ENCODE data around the gene RALGDS.

RALGDS gene

GRCh38 chr9:133149130-133150015 lies 28.3 kb upstream of the RALGDS start:
- H3K4me3 ChIP-seq (ENCODE audit: low read length) = peak overlapping the region; percentile 60
- no peaks in the 10 kb centered on the region for H3K9me3 ChIP-seq (ENCODE audit: control insufficient read depth, low read depth, low read length)
- H3K36me3 ChIP-seq (ENCODE audit: control insufficient read depth, low read depth, low read length) = no peaks in the 10 kb centered on the region
- peaks cover 17% of the 10 kb centered on the region for H3K27me3 ChIP-seq (ENCODE audit: control insufficient read depth, insufficient read depth, low read length)
- no peak overlapping the region for H3K27ac ChIP-seq (ENCODE audit: low read length)
- peaks cover 11% of the 10 kb centered on the region for H3K4me1 ChIP-seq (ENCODE audit: control insufficient read depth, low read depth, low read length)
- peak overlapping the region; percentile 51 for H3K9ac ChIP-seq (ENCODE audit: low read length)

DNA sequence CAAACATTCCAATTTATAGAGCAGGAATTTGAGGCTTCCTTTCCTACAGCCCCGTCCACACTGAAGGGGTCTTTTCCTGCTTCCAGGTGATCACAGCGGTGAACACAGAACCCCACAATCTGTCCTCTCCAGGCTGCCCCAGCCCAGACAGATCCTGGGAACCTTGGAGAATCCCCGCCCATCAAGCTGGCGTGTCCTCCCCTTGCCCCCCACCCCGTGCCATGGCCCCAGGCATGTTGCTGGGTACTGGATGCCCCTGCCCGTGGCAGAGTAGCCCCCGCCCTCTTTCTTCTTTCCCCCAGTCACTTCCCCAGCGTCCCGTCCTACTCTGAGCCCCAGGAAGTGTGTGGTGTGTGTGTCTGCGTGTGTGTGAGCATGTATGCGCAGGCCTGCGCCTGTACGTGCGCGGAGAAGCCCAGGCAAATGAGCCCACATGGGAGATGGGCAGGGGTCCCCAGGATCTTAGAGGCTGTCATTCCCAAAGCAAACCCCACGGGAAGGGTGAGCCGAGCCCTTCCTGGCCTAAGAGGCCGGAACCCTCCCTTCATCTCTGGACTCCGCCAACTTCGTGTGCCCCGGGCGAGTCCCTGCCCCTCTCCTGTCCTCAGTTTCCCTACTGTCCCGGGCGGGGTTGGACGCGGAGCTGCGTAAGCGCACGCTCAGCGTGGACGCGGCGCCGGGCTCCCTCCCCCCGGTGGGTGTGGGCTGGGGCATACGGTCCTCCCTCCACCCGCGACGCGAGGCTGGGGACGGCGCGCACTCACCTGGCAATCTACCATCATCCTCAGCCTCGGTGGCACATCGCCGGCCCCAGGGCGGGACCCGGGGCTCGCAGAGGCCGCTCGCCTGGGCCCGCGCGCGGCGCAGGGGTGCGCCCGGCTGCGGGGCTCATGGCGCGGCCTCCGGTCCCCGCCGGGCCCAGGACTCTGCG lies 27.4 kb upstream of the RALGDS start:
- H3K27me3 ChIP-seq (ENCODE audit: control insufficient read depth, insufficient read depth, low read length) = peaks cover 17% of the 10 kb centered on the region
- H3K9ac ChIP-seq (ENCODE audit: low read length) = peak overlapping the region; percentile 59
- H3K9me3 ChIP-seq (ENCODE audit: control insufficient read depth, low read depth, low read length) = no peaks in the 10 kb centered on the region
- peak overlapping the region; percentile 52 for H3K4me3 ChIP-seq (ENCODE audit: low read length)
- H3K27ac ChIP-seq (ENCODE audit: low read length) = no peak overlapping the region
- peaks cover 11% of the 10 kb centered on the region for H3K4me1 ChIP-seq (ENCODE audit: control insufficient read depth, low read depth, low read length)
- H3K36me3 ChIP-seq (ENCODE audit: control insufficient read depth, low read depth, low read length) = no peaks in the 10 kb centered on the region

DNA sequence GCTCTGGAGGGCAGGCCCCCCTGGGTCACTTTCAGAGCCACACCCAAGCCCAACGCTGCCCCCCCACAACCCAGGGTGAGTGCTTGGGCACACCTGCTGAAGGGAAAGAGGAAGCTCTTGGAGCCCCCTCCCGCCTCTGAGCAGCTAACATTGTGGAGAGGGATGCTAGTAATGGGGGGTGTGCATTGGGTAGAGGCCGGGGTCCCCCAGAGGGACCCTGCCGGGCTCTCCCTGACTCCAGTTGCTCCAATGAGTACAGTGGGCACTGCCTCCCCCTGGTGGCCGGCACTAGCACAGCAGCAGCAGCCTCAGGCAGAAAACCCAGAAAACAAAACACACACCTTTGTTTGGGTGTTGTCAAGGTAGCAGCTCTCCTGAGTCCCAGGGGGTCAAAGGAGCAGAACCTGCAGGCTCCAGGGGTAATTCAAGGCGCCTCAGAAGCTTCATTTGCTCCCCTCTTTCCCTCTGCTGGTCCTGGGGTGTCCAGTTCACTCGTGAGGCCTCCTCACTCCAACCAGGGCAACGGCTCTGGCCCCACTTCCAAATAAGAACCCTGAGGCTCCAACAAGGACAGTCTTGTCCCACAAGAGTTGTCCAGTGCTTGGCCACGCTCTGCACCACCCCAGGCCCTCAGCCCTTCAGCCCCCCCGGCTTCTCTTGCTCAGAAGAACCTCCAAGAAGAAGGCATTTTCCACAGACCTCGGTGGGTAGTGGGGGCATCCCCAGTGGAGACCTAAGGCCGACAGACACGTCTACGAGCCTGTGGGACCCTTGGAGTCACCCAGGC lies 26.6 kb upstream of the RALGDS start:
- H3K27ac ChIP-seq (ENCODE audit: low read length) = no peak overlapping the region
- H3K4me3 ChIP-seq (ENCODE audit: low read length) = peak overlapping the region; percentile 52
- no peaks in the 10 kb centered on the region for H3K9me3 ChIP-seq (ENCODE audit: control insufficient read depth, low read depth, low read length)
- no peaks in the 10 kb centered on the region for H3K36me3 ChIP-seq (ENCODE audit: control insufficient read depth, low read depth, low read length)
- peak overlapping the region; percentile 59 for H3K9ac ChIP-seq (ENCODE audit: low read length)
- peaks cover 11% of the 10 kb centered on the region for H3K4me1 ChIP-seq (ENCODE audit: control insufficient read depth, low read depth, low read length)
- peaks cover 17% of the 10 kb centered on the region for H3K27me3 ChIP-seq (ENCODE audit: control insufficient read depth, insufficient read depth, low read length)

DNA sequence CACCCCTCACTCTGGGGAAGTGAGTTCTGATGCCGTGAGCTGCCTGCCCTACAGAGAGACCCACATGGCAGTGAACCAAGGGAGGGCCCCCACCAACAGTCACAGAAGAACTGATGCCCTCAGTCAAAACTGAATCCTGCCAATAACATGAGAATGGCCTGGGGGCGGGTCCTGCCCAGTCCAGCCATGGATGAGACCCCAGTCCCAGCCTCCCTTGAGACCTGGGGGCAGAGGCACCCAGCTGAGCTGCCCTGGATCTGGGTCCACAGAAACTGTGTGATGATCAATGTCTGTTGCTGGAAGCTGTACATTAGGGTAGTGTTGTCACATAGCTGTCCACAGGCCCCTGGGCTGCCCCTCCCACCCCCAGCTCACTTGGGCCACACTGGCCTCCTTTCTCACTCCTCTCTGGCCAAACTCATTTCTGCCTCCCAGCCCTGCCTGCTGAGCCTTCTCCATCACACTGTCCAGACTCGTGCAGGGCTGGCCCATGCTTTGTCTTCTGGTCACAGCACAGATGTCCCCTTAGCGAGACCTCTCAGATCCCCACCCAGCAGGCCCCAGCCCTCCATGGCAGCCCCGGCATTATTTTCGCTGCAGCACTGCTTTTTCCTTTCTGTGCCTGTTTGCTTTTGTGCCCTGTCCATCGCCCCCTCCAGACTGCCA lies 25.8 kb upstream of the RALGDS start:
- Histone ChIP-seq H3K36me3 (ENCODE audit: control insufficient read depth, low read depth, low read length) (no peaks in the 10 kb centered on the region), H3K9me3 (ENCODE audit: control insufficient read depth, low read depth, low read length) (no peaks in the 10 kb centered on the region), H3K27ac (ENCODE audit: low read length) (no peak overlapping the region), H3K4me1 (ENCODE audit: control insufficient read depth, low read depth, low read length) (peaks cover 11% of the 10 kb centered on the region), H3K9ac (ENCODE audit: low read length) (no peak overlapping the region), H3K4me3 (ENCODE audit: low read length) (no peak overlapping the region), H3K27me3 (ENCODE audit: control insufficient read depth, insufficient read depth, low read length) (peaks cover 17% of the 10 kb centered on the region)

DNA sequence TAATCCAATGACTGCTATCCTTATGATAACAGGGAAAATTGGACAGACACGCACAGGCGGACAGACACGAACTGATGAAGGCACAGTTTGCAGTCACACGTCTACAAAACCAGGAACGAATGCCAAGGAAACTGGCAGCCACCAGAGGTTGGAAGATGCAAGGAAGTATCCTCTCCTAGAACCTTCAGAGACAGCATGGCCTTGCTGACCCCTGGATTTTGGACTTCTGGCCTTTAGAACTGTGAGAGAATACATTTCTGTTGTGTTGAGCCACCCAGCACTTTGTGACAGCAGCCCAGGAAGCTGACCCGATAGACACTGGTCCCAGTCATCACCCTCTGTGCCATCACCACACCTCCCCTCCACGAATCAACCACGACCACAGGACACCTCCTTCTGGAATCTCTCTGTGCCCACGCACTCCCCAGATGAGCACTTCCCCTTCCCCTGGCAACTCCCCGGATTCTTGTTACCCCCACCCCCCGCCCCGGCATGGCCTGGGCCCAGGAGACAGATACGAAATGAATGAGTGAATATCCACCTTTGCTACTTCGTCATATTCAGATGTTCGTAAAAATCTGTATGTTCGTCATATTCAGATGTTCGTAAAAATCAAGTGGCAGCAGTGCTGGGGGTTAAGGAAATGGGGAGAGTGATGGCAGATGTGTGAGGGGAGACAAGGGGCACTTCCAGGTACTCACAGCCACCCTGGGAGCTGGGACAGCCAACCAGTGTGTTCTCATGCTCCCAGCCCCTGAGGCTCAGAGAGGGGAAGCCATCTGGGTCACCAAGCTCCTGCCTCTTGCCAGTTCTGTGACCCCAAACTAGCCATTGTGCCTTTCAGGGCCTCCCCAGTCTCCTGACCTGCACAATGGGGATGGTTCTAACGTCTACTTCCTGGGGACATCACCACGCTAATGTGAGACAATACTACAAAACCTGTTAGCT lies 24.1 kb upstream of the RALGDS start:
- H3K9me3 ChIP-seq (ENCODE audit: control insufficient read depth, low read depth, low read length) = no peaks in the 10 kb centered on the region
- H3K27ac ChIP-seq (ENCODE audit: low read length) = no peak overlapping the region
- H3K9ac ChIP-seq (ENCODE audit: low read length) = no peak overlapping the region
- no peaks in the 10 kb centered on the region for H3K36me3 ChIP-seq (ENCODE audit: control insufficient read depth, low read depth, low read length)
- peaks cover 17% of the 10 kb centered on the region for H3K27me3 ChIP-seq (ENCODE audit: control insufficient read depth, insufficient read depth, low read length)
- H3K4me1 ChIP-seq (ENCODE audit: control insufficient read depth, low read depth, low read length) = peaks cover 11% of the 10 kb centered on the region
- H3K4me3 ChIP-seq (ENCODE audit: low read length) = peak overlapping the region; percentile 19

GRCh38 chr9:133144142-133144903 lies 23.3 kb upstream of the RALGDS start:
- H3K36me3 ChIP-seq (ENCODE audit: control insufficient read depth, low read depth, low read length) = no peaks in the 10 kb centered on the region
- H3K27me3 ChIP-seq (ENCODE audit: control insufficient read depth, insufficient read depth, low read length) = peaks cover 17% of the 10 kb centered on the region
- no peaks in the 10 kb centered on the region for H3K9me3 ChIP-seq (ENCODE audit: control insufficient read depth, low read depth, low read length)
- H3K27ac ChIP-seq (ENCODE audit: low read length) = no peak overlapping the region
- H3K4me1 ChIP-seq (ENCODE audit: control insufficient read depth, low read depth, low read length) = peaks cover 11% of the 10 kb centered on the region
- H3K4me3 ChIP-seq (ENCODE audit: low read length) = peak overlapping the region; percentile 46
- H3K9ac ChIP-seq (ENCODE audit: low read length) = peak overlapping the region; percentile 48

- no peak overlapping the region for H3K27ac ChIP-seq (ENCODE audit: low read length)
- peak overlapping the region; percentile 48 for H3K9ac ChIP-seq (ENCODE audit: low read length)
- peak overlapping the region; percentile 46 for H3K4me3 ChIP-seq (ENCODE audit: low read length)
- peaks cover 11% of the 10 kb centered on the region for H3K4me1 ChIP-seq (ENCODE audit: control insufficient read depth, low read depth, low read length)
- peaks cover 17% of the 10 kb centered on the region for H3K27me3 ChIP-seq (ENCODE audit: control insufficient read depth, insufficient read depth, low read length)
- H3K36me3 ChIP-seq (ENCODE audit: control insufficient read depth, low read depth, low read length) = no peaks in the 10 kb centered on the region
- H3K9me3 ChIP-seq (ENCODE audit: control insufficient read depth, low read depth, low read length) = no peaks in the 10 kb centered on the region
Observed at GRCh38 chr9:133143639-133144141, 22.6 kb upstream of the RALGDS start.

GRCh38 chr9:133142684-133143622 lies 21.9 kb upstream of the RALGDS start:
- H3K27me3 ChIP-seq (ENCODE audit: control insufficient read depth, insufficient read depth, low read length) = peaks cover 12% of the 10 kb centered on the region
- no peak overlapping the region for H3K9ac ChIP-seq (ENCODE audit: low read length)
- no peak overlapping the region for H3K4me3 ChIP-seq (ENCODE audit: low read length)
- peaks cover 7% of the 10 kb centered on the region for H3K4me1 ChIP-seq (ENCODE audit: control insufficient read depth, low read depth, low read length)
- no peaks in the 10 kb centered on the region for H3K9me3 ChIP-seq (ENCODE audit: control insufficient read depth, low read depth, low read length)
- H3K27ac ChIP-seq (ENCODE audit: low read length) = no peak overlapping the region
- no peaks in the 10 kb centered on the region for H3K36me3 ChIP-seq (ENCODE audit: control insufficient read depth, low read depth, low read length)
